HG02943 (cell line): Measurements from ENCODE around the gene KCNN4.
"Not testable (repeated sequence)": the region's sequence is repeated elsewhere in the genome, so short reads cannot be mapped to it uniquely, and the experiment has no call there.

Experiments used
- ATAC-seq: cut with Tn5 transposase; IDR thresholded peaks from one replicate; pipeline ENCODE4 v1.9.1; 2021; ENCODE audit warnings: mild to moderate bottlenecking, low read depth, moderate library complexity; ENCODE audit not compliant: unreplicated experiment

KCNN4 gene

GRCh38 chr19:43775299-43775890 lies 5.4 kb downstream of the KCNN4 start:
- ATAC-seq = no peak

GRCh38 chr19:43774940-43775258 lies 5.9 kb downstream of the KCNN4 start:
- not testable (repeated sequence) for ATAC-seq

GRCh38 chr19:43774103-43774939 lies 6.5 kb downstream of the KCNN4 start:
- no peak for ATAC-seq

- no peak for ATAC-seq
Observed at GRCh38 chr19:43773725-43774102, 7.1 kb downstream of the KCNN4 start.

- no peak for ATAC-seq
Observed at GRCh38 chr19:43769256-43769655, 11.5 kb downstream of the KCNN4 start.

GRCh38 chr19:43768273-43769050 lies 12.3 kb downstream of the KCNN4 start:
- ATAC-seq = no peak

GRCh38 chr19:43767818-43768217 lies 13.0 kb downstream of the KCNN4 start:
- ATAC-seq = no peak

- no peak for ATAC-seq
Observed at GRCh38 chr19:43767316-43767715, 13.5 kb downstream of the KCNN4 start.

- ATAC-seq = no peak
Observed at GRCh38 chr19:43766755-43767043, 14.1 kb downstream of the KCNN4 start.

- ATAC-seq = peak; percentile 77
Observed at GRCh38 chr19:43765109-43765876, 15.5 kb downstream of the KCNN4 start.

- ATAC-seq = not testable (repeated sequence)
Observed at GRCh38 chr19:43764684-43765083, 16.1 kb downstream of the KCNN4 start.

GRCh38 chr19:43763473-43763939 lies 17.3 kb downstream of the KCNN4 start:
- no peak for ATAC-seq

- no peak for ATAC-seq
Observed at GRCh38 chr19:43762814-43763213, 18.0 kb downstream of the KCNN4 start.

GRCh38 chr19:43760941-43761340 lies 19.8 kb downstream of the KCNN4 start:
- no peak for ATAC-seq

GRCh38 chr19:43759515-43759914 lies 21.3 kb downstream of the KCNN4 start:
- no peak for ATAC-seq

GRCh38 chr19:43755256-43755801 lies 25.4 kb downstream of the KCNN4 start:
- ATAC-seq = no peak

GRCh38 chr19:43754503-43755255 lies 26.1 kb downstream of the KCNN4 start, which contains the start of gene SMG9:
TSS of gene SMG9 (minus strand) at chr19:43754962. CDS start at chr19:43750741, 4,221 bp downstream.
- ATAC-seq = peak; percentile 56

GRCh38 chr19:43754253-43754502 lies 26.6 kb downstream of the KCNN4 start:
- ATAC-seq = no peak

GRCh38 chr19:43752287-43752875 lies 28.4 kb downstream of the KCNN4 start:
- ATAC-seq = no peak
